Skeletal muscle satellite cell (primary cell): Measurements from ENCODE around the gene CERS6.

ENCODE experiments used
- H3K27me3 ChIP-seq: 2 replicates; pipeline ENCODE4 v1.7.0; 2013; ENCODE audit warnings: low read length; ENCODE audit not compliant: control insufficient read depth, insufficient read depth
- H3K36me3 ChIP-seq: 2 replicates; pipeline ENCODE4 v1.7.0; 2013; ENCODE audit warnings: mild to moderate bottlenecking, control low read depth, low read length; ENCODE audit not compliant: insufficient read depth
- H3K4me1 ChIP-seq: 2 replicates; pipeline ENCODE4 v1.7.0; 2013; ENCODE audit warnings: low read length; ENCODE audit not compliant: control insufficient read depth, insufficient read depth
- H3K4me2 ChIP-seq: 2 replicates; pipeline ENCODE4 v1.7.0; 2013; ENCODE audit warnings: mild to moderate bottlenecking, low read length
- H3K4me3 ChIP-seq: 2 replicates; pipeline ENCODE4 v1.7.0; 2013; ENCODE audit warnings: low read length
- H3K9ac ChIP-seq: 2 replicates; pipeline ENCODE4 v1.7.0; 2013; ENCODE audit warnings: mild to moderate bottlenecking, low read depth, low read length, moderate library complexity
- H3K9me3 ChIP-seq: replicated peaks from 2 replicates; pipeline ENCODE4 v1.7.0; 2013; ENCODE audit warnings: mild to moderate bottlenecking, control low read depth, low read length

The CERS6 gene

DNA sequence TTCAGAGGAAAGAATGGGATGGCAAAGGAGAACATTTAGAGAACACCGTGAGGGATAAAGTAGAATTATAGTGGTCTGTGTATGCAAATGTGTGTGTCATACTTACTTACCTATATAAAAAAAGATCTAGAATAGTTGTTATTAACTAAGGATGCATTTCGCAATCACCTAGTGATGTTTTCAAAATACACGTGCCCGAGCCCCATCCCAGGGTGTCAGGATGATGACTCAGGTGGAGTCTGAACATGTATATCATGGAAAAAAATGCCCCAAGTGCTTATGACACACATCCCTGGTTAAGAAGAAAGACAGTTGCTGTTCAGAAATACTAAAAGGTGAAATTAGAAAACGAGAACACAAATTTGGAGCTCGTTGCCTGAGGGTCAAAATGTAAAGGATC lies 109.0 kb downstream of the CERS6 start:
- Histone ChIP-seq H3K9ac (no peak overlapping the region), H3K4me1 (peaks cover 15% of the 10 kb centered on the region), H3K36me3 (no peaks in the 10 kb centered on the region), H3K4me2 (no peak overlapping the region), H3K9me3 (no peaks in the 10 kb centered on the region), H3K27me3 (no peaks in the 10 kb centered on the region), H3K4me3 (no peak overlapping the region)

DNA sequence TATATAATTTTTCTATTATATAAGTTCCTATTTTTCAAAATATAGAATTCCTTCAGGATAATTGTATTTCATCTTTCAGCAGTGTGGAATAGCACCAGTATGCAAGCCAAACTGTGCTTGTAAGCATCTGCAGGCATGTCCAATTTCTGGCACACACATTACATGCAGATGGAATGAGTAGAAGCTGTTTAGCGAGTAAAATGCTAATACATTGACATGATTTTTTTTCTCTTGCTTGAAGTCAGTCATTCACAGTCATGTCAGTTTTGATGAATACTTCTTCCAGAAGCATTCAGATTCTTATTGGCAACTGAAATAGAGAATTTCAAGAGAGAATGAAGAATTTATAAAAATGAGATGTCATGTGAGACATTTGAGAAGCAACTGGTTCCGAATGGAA lies 109.4 kb downstream of the CERS6 start:
- no peaks in the 10 kb centered on the region for H3K27me3 ChIP-seq
- no peaks in the 10 kb centered on the region for H3K9me3 ChIP-seq
- peaks cover 15% of the 10 kb centered on the region for H3K4me1 ChIP-seq
- no peak overlapping the region for H3K4me2 ChIP-seq
- no peaks in the 10 kb centered on the region for H3K36me3 ChIP-seq
- H3K4me3 ChIP-seq = no peak overlapping the region
- no peak overlapping the region for H3K9ac ChIP-seq

DNA sequence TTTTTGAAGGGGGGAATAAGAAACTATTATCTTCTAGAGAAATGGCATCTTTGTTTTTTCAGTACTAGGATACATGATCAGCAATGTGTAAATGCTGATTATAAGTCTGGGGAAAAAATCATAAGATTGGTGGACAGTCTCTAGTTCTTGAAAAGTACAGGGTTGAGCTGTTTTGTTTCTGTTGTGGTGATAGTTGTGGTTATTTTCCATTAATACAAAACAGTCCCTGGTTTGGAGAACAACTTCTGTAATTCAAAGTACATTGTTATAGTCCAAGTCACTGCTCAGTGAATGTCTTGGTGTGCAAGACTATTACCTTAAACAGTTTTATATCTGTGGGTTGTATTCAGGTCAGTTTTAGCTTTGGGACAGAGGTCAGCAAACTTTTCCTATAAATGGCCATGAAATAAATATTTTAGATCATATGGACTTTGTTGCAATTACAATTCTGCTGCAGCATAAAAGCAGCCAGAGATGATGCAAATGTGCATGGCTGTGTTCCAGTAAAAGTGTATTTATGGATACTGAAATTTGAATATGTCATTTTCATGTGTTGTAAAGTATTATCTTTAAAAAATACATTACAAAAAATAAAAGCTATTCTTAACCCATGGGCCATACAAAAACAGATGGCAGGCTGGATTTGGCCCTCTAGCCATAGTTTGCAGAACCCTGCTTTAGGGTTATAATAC lies 111.0 kb downstream of the CERS6 start:
- Histone ChIP-seq H3K27me3 (no peaks in the 10 kb centered on the region), H3K4me2 (no peak overlapping the region), H3K4me3 (no peak overlapping the region), H3K9ac (no peak overlapping the region), H3K9me3 (no peaks in the 10 kb centered on the region), H3K4me1 (peaks cover 15% of the 10 kb centered on the region), H3K36me3 (no peaks in the 10 kb centered on the region)

DNA sequence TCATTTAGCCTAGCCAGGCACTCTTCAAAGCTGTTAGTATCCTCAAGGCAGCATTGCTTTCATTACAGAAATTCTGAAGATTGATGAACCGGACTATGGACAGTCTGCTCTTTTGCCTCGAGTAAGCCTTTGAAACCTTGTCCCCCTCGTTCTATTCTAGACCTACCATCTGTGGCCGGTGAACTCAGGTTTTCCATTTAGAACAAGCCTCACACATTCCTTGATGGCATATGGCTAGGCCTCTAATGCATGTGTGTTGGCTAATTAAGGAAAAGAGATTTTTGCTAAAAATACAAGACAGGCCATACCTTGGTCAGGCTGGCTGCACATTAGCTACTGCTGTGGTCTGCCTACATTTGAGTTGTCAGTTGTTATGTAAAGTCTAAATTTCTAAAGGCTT lies 111.8 kb downstream of the CERS6 start:
- peaks cover 16% of the 10 kb centered on the region for H3K4me1 ChIP-seq
- H3K9me3 ChIP-seq = no peaks in the 10 kb centered on the region
- no peaks in the 10 kb centered on the region for H3K36me3 ChIP-seq
- no peaks in the 10 kb centered on the region for H3K27me3 ChIP-seq
- no peak overlapping the region for H3K4me2 ChIP-seq
- H3K9ac ChIP-seq = no peak overlapping the region
- no peak overlapping the region for H3K4me3 ChIP-seq

DNA sequence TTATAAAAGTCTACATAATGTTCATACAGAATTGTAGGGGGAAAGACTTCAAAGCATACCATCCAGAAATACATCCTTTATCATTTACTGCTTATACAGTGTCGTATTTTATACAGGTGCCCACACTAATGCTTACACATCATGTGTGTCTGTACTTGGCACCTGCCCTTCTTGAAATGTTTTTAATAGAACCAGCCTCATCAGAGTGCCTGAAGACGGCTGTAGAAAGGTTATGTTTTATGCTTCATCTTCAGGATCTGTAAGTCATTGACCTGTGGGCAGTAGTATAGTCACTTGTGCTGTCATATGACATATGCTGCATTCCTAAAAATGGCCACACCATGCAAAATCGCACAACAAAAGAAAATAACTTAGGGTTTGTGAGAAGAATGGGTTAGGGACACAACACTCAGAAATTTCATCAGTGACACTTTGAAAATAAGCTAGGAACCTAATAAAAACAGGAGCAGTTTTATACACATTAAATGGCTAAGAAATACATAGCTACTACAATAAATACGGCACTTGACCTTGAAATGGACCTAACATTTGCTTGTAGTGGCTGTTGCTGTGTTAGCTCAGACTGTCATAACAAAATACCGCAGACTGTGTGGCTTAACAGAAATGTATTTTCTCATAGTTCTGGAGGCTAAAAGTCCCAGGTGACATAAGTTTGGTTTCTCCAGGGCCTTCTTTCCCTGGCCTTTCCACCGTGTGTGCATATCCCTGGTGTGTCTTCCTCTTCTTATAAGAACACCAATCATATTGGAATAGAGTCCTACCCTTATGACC lies 112.6 kb downstream of the CERS6 start:
- Histone ChIP-seq H3K27me3 (no peaks in the 10 kb centered on the region), H3K9me3 (no peaks in the 10 kb centered on the region), H3K4me3 (no peak overlapping the region), H3K9ac (no peak overlapping the region), H3K36me3 (no peaks in the 10 kb centered on the region), H3K4me2 (no peak overlapping the region), H3K4me1 (peaks cover 19% of the 10 kb centered on the region)

DNA sequence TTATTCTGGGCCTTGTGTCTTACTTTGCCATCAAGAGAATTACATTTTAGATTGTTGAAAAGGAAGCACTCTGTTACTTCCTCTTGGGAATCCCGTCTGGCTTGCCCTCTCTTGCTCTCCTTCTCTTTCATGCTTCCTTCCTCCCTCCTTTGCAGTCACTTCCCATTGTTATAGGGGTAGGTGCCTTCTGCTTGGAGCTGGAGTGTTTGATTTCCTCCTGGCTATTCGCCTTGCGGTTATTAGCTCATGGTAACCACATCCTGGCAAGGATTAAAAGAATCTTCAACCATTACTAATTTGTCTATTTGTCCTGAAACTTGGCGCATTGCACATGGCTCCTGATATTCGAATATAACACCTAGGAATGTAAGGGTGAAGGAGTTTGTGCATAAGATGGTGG lies 115.0 kb downstream of the CERS6 start:
- no peak overlapping the region for H3K4me2 ChIP-seq
- H3K9ac ChIP-seq = no peak overlapping the region
- no peaks in the 10 kb centered on the region for H3K9me3 ChIP-seq
- no peaks in the 10 kb centered on the region for H3K36me3 ChIP-seq
- no peaks in the 10 kb centered on the region for H3K27me3 ChIP-seq
- no peak overlapping the region for H3K4me3 ChIP-seq
- H3K4me1 ChIP-seq = peaks cover 4% of the 10 kb centered on the region

DNA sequence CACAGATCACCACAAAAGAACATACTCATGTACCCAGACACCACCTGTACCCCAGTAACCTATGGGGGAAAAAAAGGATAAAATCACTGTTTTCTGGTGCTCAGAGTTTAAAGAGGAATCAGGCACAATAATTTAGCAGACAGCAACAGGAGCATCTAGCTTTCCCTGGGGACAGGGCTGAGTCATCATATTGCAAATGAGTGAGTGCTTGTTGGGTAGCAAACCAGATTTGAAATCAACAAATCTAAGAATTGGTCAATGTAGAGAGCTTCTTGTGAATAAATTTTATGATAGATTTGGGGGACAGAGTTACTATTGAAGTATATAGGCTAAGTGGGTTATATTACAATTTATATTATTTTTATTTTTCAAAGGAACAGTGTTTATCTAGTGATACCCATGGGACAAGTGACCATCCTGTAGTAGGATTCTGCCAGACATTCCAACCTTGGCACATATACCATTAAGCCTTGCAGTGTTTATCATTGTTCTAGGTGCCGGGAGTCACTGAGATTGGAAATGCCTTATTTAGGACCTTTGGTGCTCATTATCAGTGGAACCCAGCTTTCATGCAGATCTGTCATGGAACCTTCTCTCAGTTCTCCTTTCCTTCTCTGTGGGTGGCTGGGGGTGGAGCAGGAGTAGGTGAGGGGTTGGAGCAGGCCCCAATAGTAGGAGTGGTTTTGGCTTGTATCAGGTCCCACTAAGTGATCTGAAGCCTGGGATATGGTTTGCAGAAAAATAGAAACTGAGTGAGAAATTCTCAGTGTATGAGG lies 117.2 kb downstream of the CERS6 start:
- peaks cover 4% of the 10 kb centered on the region for H3K4me1 ChIP-seq
- no peak overlapping the region for H3K9ac ChIP-seq
- H3K4me2 ChIP-seq = no peak overlapping the region
- H3K9me3 ChIP-seq = no peaks in the 10 kb centered on the region
- no peak overlapping the region for H3K4me3 ChIP-seq
- no peaks in the 10 kb centered on the region for H3K36me3 ChIP-seq
- no peaks in the 10 kb centered on the region for H3K27me3 ChIP-seq

DNA sequence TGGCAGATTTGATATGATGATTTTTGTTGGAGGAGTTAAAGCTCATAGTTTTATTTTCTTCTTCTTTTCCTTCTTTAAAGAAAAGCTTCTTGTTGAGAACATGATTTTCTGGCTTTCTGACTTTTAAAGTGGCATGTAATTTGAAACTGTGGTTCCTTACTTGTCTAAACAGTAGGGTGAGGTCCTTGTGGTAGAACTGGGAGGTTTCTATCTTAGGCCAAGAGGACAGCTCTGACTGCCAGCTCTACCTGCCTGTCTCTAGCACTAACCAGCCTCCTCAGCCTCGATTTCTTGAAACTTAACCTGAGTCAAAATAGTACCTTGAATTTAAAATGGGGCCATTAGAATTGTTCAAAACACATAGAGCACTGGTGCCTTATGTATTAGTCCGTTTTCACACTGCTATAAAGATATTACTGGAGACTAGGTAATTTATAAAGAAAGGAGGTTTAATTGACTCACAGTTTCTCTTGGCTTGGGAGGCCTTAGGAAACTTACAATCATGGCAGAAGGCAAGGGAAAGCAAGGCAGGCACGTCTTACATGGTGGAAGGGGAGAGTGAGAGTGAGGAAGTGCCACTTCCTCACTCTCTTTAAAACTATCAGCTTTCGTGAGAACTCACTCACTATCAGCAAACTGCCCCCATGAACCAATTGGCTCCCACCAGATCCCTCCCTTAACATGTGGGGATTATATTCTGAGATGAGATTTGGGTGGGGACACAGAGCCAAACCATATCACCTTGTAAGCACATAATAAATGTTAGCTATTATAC lies 119.0 kb downstream of the CERS6 start:
- peaks cover 4% of the 10 kb centered on the region for H3K4me1 ChIP-seq
- H3K9me3 ChIP-seq = no peaks in the 10 kb centered on the region
- H3K36me3 ChIP-seq = no peaks in the 10 kb centered on the region
- H3K4me3 ChIP-seq = no peak overlapping the region
- H3K27me3 ChIP-seq = no peaks in the 10 kb centered on the region
- no peak overlapping the region for H3K4me2 ChIP-seq
- no peak overlapping the region for H3K9ac ChIP-seq

DNA sequence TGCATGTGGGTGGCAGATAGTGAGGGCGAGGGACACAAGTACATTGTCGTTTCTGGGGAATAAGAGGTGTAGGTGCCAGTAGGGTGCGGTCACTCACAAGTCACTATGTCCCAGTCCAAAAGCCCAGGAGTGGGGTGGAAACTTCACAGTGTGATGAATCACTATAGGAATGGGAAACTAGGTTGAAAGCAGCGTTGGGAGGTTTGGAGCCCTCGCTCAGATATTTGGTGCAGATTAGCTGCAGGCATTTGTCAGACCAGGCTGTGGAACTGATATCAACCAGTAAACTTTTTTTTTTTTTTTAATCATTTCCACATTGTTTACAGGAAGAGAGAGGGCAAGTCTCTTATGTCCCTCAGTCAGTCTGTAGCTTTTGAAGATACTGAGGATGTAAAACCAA lies 121.8 kb downstream of the CERS6 start:
- Histone ChIP-seq H3K4me3 (no peak overlapping the region), H3K4me1 (peaks cover 2% of the 10 kb centered on the region), H3K9me3 (no peaks in the 10 kb centered on the region), H3K27me3 (no peaks in the 10 kb centered on the region), H3K36me3 (no peaks in the 10 kb centered on the region), H3K9ac (no peak overlapping the region), H3K4me2 (no peak overlapping the region)

DNA sequence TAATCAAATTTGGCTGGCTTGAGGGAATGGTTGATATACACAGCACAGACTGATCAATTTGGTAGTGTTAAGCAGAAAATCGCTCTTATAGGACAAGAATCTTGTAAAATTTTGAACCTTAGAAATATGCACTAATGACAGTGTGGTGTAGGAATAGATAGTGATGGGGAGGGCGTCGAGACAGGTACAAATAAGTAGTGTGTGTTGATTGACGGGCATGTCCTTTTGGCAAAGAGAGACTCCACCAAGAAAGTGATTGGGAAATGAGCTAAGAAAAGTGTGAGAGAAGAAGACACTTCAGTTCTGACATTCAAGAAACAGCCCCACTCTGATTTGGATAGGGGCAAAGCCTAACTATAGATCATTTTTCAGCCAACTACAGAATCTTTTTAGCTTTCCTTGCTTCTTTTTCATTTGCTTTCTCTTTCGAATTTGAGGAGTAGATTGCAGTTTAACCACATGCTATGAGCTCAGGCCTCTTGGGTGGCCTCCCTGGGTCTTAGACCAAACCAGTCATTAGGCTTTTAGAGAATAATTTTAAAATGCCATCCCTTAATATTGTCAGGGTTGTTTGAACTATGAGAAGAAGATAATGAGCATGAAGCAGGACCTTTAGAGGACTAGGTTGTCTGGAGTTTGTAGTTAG lies 127.1 kb downstream of the CERS6 start:
- Histone ChIP-seq H3K36me3 (no peaks in the 10 kb centered on the region), H3K4me3 (peak overlapping the region; percentile 41), H3K9me3 (no peaks in the 10 kb centered on the region), H3K4me1 (peaks cover 23% of the 10 kb centered on the region), H3K27me3 (no peaks in the 10 kb centered on the region), H3K4me2 (peak overlapping the region; percentile 72), H3K9ac (peak overlapping the region; percentile 31)
